Activated CD4-positive, alpha-beta T cell treated with anti-CD3 and anti-CD28 coated beads, Interleukin-2, amount 50 U/mL, for 16 hours (primary cell): ENCODE data around the gene LAMTOR4.

Source experiments
- DNase-seq: peaks from one replicate; pipeline ENCODE4 v3.0.0-alpha.2; 2020

The LAMTOR4 gene

DNA sequence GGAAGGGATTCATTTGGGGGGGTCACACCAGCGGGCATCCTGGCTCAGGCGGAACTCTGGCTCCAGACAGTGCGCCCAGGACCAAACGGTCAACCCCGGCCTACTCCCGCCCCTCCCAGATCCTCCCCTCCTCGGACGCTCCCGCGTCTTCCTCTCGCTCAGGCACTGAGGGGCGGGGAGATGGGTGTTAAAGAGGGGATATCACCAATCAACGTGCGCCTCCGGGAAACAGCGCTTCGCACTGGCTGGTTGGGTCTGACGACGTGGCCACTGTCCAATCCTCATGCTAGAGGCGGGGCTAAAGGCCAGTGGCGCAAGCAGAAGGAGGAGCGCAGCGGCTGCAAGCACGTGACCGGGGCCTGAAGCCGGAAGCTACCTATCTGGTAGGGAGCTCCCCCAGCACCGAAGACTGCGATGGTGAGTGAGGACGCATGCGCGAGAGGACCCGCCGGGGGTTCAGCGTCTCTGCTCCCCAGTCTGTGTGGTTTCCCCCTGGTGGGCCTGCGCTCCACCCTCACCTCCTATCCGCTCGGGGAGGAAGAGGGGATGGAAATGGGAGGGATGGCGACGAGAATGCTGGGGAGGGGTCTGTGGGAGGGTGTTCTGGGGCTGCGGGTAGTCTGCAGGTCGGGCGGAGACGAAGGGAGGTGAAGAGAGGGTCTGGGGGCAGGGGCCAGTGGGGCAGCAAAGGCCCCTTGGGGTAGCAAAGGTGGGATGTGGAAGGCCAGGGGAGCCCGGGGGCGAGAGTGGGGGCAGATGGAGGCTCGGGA, at the start of gene LAMTOR4:
TSS of gene LAMTOR4 (plus strand) at position 360 of the 770 bp plus-strand sequence. CDS start at position 415, 55 bp downstream.
- DNase-seq: peak; percentile 100

DNA sequence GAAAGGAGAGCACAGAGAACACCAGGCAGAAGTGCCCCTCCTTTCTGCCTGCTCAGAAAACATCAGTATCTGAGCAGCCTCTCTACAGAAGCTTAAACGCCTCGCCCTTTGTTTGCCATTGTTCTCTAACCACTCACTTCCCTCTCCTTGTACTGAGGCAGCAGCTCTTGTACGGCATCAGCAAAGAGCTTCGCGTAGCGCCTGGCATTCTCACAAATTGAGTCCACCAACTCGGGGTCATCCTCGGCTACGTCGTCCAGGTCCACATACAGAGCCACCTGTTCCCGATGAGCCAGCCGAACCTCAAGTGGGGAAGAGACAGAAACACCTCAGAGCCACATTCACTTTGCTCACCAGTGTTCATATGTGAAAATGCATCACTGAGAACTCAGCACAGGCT, 49.3 kb upstream of the LAMTOR4 start:
- no peak for DNase-seq

DNA sequence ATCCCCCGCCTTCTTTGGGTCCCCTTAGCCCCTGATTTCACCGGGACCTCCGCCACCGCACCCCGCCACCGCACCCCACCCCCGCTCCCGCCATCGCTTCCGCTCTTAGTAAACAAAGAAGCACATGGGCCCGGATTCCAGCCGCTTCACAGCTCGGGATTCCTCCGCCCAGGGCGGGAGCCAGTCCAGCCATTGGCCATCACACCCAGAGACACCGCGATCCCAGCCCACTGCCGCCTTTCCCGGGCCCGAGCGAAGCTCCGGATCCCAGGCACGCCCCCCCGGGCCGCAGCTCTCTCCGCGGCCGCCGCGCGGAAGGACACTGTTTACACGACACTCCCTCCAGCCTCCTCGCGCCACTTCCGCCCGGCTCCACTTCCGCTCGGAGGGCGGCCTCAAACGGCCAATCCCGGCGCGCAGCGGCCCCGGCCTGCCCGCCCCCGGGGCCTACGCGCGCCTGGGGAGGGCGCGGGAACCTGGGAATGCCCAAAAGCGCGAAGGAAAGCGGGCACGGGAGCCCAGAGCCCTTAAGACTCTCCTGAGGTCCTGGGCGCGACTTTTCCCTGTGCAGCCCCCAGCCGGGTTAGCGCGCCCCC, 48.2 kb upstream of the LAMTOR4 start:
- peak; percentile 88 for DNase-seq

DNA sequence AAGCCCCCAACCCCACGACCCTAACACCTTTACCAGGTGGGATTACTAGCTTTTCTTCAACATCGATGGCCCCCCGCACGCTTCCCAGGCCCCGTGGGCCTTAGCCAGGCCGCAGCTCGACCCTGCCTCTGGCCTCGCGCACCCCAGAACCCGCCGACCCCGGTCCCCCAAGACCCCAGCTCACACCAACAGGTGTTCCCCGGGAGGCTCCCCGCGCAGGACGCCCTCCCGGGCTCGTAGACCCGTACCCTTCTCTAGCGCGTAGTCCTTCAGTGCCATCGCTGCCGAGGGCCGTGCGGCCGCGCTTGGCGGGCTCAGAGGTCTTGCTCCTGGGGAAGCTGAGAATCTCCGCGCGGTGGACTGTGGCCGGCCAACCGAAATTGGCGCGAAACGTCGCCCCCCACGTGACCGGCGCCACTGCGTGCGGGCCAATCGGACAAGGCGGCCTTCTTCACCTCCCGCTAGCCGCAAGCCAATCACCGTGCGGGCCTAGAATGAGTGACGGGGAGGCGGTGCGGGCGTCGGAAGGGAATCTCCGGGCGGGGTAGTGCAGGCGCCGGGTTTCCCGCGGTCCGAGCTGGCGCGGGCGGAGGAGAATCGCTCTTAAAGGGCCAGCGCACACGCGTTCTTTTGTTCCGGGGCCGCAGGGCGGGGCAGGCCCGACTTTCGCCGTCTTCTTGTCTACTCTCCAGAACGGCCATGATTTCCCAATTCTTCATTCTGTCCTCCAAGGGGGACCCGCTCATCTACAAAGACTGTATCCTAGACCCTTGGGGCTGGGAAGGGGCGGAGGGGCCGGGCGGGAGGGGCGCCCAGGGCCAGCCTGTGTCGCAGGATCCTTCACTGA, 47.5 kb upstream of the LAMTOR4 start, which contains the start of the genes AP4M1 and MCM7:
TSS of gene AP4M1 (plus strand) at position 628 of the 847 bp plus-strand sequence. CDS start at position 700, 72 bp downstream.
TSS of gene MCM7 (minus strand) at position 382 of the 847 bp plus-strand sequence. CDS start at position 279, 103 bp downstream.
- peak; percentile 99 for DNase-seq

DNA sequence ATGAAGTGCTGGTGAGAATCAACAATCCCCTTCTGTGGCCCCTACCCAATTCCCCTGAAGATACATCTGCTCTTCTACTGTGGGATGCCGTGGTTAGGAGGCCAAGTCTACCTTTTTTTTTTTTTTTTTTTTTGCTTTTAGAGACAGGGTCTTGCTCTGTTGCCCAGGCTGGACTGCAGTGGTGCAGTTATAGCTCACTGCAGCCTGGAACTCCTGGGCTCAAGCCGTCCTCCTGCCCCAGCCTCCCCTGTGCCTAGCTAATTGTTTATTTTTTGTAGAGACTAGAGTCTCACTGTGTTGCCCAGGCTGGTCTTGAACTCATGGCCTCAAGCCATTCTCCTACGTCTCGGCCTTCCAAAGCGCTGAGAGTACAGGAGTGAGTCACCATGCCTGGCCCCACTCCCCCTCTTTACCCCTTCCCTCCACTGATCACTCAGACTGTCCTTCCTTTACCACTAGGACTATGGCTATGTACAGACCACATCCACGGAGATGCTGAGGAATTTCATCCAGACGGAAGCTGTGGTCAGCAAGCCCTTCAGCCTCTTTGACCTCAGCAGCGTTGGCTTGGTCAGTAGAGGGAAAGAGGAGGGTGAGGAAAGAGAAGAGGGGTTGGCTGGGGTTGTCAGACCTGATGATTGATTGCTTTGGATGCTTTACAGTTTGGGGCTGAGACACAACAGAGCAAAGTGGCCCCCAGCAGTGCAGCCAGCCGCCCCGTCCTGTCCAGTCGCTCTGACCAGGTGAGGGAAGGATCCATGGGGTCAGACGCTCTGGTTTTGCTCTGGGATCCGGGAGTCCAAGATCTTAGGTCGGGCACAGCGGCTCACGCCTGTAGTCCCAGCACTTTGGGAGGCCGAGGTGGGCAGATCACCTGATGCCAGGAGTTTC, 45.5 kb upstream of the LAMTOR4 start:
- no peak for DNase-seq

DNA sequence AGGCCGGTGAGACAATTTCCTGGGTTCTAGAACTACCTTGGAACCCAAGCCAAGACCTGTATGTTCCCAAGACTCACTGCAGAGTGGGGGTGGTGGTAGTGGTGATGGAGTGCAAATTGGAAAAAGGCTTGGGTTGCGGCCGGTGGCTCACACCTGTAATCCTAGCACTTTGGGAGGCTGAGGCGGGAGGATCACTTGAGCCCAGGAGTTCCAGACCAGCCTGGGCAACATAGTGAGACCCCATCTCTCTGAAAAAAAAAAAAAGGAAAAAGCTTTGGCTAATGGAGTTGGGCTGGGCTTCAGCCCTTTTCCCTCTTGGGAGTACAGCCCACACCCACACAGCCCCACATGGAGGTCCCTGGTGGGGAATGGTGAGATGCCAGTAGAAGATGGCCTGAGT, 43.2 kb upstream of the LAMTOR4 start:
- no peak for DNase-seq

DNA sequence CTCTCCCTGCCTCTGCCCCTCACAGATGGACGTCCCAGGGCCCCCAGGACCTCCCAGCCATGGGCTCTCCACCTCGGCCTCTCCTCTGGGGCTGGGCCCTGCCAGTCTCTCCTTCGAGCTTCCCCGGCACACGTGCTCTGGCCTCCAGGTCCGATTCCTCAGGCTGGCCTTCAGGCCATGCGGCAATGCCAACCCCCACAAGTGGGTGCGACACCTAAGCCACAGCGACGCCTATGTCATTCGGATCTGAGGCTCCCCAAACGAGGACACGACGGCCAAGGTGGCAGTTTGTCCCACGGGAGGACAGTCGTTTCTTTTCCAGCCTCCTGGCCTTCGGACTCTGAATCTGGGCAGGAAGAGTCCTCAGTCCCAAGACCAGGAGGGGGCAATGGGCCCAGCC, 42.1 kb upstream of the LAMTOR4 start:
- DNase-seq: no peak

DNA sequence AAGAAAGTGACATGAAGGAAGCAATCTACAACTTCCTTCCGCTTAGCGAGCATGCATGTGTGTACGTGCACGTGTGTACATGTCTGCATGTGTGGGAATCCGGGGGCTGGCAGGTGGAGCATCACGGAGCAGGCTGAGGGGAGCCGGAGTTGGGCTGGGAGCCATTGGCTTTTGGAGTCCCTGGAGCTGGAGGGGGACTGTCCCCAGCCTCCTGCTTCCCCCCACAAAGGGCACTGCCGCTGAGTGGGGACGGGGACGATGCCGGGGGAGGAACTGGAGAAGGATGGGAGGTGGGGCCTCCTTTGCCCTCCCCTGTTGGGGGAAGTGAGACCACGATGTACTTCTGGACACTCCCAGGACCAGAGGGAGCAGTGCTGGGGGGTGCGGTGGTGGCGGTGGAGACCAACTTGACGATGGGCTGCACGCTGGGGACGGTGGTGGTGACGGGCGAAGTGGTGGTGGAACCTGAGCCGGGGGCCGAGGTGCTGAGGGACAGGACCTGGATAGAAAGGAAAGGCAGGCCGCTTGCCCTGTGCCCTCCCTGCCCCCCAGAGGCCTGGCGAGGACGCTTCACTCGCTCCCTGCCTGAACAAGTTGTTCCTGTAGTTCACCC, 41.5 kb upstream of the LAMTOR4 start:
- DNase-seq: no peak

DNA sequence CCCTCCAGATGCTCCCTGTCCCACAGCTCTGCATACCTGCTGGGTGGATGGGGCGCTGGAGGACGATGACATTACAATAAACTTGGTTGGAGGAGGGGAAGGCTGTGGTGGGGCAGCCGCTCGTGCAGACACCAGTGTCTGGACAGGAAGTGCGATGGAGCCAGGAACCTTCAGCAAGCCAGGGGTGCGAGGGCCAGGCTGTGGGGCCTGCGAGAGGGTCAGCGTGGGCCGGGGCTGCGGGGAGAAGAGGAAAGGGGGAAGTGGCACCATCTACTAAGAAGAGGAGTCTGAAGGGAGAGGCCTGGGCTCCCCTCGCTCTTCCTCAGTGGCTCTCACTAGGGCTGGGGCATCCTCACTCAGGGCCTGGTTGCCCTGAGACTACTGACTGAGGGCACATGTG, 40.8 kb upstream of the LAMTOR4 start:
- no peak for DNase-seq

DNA sequence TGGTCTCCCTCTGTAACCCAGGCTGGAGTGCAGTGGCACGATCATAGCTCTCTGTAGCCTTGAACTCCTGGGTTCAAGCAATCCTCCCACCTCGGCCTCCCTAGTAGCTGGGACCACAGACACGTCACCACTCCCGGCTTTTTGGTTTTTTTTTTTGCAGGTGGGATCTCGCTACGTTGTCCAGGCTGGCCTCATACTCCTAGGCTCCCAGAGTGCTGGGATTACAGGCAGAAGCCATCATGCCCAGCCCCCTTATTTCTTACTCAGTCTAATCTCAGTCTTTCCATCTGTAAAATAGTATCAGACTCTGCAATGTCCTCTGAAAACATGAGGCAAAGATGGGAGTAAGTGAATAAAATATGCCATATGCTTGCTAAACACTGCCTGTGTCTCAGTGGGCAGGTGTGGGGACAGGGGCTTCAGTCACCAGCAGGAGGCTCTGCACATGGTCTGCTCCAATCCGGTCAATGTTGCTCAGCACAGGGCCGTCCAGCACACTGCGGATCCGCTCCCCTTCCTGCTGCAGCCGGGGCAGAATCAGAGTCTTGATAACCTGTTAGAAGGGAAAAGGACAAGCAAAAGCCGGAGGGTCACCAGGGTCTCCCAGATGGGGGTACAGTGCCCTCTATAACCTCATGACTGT, 39.1 kb upstream of the LAMTOR4 start:
- no peak for DNase-seq

DNA sequence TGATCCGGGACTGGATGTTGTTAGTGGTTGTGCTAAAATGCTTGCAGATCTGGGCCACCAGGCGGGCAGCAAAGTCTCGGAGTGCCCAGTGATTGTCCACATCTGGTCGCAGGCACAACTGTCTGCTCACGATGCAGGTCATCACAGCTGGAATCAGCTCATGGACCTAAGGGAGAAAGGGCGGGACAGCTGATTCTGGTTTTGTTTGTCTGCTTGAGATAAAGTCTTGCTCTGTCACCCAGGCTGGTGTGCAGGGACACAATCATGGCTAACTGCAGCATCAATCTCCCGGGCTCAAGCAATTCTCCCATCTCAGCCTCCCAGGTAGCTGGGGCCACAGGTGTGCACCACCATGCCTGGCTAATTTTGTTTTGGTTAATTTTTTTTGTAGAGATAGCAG, 37.6 kb upstream of the LAMTOR4 start:
- DNase-seq: no peak

DNA sequence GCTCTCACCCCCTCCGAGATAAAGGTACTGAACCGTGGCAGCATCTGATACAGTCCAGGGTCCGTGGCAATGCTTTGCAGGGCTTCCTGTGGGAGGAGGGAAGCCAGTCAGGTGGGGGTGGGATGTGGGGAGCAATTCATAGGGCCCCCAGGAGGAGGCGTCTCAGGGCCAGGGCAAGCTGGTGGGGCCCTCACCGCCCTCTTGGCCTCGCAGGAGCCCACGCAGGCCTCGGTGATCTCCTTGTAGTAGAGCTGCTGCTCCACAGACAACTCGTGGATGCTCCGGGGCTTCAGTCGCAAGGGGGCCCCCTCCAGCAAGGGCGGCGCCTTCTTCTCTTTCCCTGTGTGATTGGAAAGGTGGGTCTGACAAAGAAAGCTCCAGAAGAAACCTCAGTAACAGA, 36.8 kb upstream of the LAMTOR4 start:
- no peak for DNase-seq

DNA sequence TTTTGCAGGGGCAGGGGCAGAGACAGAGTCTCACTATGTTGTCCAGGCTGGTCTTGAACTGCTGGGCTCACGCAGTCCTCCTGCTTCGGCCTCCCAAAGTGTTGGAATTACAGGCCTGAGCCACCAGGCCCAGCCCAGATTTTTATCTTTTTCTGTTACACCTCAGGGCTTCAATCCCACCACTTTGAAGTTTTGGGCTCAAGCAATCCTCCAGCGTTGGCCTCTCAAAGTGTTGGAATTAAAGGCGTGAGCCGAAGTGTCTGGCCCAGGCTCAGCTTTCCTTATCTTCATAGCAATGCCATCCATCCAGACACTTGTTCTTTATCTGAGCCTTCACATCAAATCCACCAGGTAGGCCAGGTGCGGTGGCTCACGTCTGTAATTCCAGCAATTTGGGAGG, 33.7 kb upstream of the LAMTOR4 start:
- DNase-seq: no peak

DNA sequence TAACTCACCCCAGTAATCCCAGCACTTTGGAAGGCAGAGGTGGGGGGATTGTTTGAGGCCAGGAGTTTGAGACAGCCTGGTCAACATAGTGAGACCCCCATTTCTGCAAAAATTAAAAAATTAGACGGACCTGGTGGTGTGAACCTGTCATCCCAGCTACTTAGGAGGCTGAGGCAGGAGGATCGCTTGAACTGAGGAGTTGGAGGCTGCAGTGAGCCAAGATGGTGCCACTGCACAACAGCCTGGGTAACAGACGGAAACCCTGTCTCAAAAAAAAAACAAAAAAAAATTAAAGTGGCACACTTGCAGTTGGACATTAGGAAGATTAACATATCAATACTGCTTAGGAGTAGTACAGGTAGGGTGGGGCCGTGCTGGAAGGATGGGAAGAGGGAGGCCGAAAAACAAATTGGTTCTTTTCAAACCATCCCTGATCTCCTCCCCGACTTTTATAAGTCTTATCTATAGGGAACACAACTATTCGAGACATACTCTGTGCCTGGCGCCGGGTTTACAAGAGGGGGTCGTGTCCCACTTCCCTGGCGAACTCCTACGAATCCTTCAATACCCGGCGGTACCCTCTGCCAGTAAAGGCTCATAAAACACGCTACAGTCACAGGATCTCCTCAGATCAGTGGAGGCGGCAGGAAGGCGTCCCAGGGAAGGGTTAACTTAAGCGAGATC, 30.2 kb upstream of the LAMTOR4 start:
- no peak for DNase-seq

DNA sequence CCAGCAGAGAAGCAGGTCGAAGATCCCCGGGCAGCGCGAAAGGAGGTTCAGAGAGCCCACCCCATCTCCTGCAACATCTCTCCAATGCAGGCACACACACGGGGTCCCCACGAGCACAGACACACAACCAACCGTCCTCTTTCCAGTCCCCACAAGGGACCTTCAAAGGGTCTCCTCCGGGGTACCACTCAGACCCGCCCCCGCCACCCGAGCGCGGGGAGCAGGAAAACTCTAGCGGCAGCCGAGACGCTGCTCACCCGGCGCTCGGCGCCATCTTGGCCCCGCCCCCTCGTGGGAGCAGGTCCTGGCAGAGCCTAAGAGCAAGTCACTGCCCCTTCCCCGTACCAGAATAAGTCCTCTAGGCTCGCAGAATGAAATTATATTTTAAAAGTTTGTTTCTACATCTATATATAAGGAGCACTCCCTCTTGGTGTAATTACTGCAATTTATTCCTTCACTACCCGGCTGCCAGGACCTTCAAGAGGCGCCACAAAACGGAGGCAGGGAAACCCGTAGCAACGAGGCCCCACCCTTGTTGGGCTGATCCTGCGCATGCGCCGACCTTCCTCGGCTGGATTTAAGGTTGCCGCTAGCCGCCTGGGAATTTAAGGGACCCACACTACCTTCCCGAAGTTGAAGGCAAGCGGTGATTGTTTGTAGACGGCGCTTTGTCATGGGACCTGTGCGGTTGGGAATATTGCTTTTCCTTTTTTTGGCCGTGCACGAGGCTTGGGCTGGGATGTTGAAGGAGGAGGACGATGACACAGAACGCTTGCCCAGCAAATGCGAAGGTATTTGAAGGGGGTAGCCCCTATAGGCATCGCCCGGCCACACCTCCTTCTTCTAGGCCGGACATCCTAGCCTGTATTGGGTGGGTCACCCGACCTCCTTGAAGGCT, 29.4 kb upstream of the LAMTOR4 start, which contains the start of the genes CNPY4 and TAF6:
TSS of gene CNPY4 (plus strand) at position 563 of the 898 bp plus-strand sequence. CDS start at position 674, 111 bp downstream.
TSS of gene TAF6 (minus strand) at position 287 of the 898 bp plus-strand sequence. CDS start 5,149 bp downstream, outside the sequence.
- peak; percentile 95 for DNase-seq

DNA sequence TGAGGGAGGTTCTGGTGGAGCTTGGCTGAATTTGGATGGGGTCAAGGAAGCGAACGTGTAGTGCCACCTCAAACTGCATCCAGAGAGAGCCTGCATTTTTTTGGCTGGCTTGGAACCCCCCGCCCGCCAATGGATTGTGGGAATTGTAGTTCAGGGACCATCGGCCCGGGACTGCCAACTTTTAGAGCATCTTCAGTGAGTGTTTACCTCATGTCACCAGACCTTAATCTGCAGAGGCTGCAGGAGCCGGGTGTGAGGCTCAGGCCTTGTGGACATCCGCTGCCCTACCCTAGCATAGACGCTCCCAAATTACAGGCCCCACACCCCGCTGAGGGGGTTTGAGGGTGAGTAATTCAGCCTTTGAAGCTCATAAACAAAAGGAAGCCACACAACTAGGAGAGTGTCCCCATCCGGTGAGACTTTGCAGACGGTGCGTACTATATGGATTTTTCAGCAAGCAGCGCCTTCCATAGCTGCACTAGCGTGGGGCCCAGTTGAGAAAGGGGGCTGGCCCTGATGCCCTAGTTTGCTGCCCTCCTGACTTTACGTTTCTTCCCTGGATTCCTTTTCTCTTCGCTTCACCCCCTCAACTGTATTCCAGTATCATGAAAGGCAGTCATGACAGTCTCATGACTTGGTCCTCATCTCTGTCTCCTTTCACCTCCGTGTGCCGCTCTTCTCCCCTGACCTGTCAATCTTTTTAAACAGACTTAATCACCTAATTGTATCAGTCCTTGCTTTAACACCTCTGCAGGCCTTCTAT, 28.6 kb upstream of the LAMTOR4 start:
- DNase-seq: peak; percentile 79

DNA sequence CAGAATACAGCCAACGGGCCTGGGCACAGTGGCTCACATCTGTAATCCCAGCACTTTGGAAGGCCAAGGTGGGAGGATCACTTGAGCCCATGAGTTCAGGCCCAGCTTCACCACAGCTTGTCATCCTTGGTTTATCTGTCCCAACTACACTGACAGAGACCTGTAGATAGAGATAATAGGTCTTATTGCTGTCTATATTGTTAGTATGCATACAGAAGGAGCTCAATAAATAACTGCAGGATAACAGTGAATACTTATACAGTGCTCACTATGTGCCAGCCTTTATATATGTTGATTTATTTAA, 28.0 kb upstream of the LAMTOR4 start:
- DNase-seq: no peak

DNA sequence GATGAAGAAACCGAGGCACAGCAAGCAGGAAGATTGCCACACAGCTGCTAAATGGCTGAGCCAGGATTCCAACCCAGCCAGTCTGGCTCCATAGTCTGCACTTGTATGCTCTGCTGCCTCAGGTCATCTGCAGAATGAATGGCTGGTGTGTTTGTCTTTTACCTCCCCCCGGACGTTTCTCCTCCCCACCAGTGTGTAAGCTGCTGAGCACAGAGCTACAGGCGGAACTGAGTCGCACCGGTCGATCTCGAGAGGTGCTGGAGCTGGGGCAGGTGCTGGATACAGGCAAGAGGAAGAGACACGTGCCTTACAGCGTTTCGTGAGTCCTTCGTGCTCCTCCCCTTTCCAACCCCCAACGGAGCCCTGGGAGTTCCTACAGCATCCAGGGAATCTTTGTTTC, 26.7 kb upstream of the LAMTOR4 start:
- no peak for DNase-seq

DNA sequence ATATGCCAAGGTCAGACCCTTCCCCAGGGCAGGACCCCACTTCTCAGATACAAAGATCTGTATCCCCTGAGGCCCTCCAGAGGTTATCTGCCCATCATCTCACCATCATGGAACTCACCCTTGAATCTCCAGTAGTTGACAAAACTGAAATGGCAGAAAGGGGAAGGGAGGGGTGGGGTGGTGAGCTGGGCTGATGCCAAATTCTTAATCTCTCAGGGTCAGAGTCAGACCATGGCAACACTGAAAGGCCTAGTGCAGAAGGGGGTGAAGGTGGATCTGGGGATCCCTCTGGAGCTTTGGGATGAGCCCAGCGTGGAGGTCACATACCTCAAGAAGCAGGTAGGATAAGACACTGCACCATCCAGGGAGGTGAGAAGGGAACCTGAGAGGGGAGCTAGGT, 26.1 kb upstream of the LAMTOR4 start:
- DNase-seq: no peak
